PC-9 (cell line): Measurements from ENCODE around the gene PKP3.

ENCODE experiments used
- EZH2 ChIP-seq: fragments of 200-600 bp; sonication (generic); IDR thresholded peaks from 2 replicates; pipeline ENCODE4 v1.8.0; 2017; ENCODE audit warnings: antibody characterized with exemption, low read depth
- TF ChIP-seq, protein P1 (sequence below): fragments of 200-600 bp; sonication (generic); conservative IDR thresholded peaks from 2 replicates; pipeline ENCODE4 v1.6.1; 2017; ENCODE audit warnings: mixed run types, antibody characterized with exemption, mild to moderate bottlenecking, moderate library complexity

GRCh38 chr11:438101-438844 is 44.3 kb downstream of the PKP3 start:
- TF ChIP-seq, protein P1, sequence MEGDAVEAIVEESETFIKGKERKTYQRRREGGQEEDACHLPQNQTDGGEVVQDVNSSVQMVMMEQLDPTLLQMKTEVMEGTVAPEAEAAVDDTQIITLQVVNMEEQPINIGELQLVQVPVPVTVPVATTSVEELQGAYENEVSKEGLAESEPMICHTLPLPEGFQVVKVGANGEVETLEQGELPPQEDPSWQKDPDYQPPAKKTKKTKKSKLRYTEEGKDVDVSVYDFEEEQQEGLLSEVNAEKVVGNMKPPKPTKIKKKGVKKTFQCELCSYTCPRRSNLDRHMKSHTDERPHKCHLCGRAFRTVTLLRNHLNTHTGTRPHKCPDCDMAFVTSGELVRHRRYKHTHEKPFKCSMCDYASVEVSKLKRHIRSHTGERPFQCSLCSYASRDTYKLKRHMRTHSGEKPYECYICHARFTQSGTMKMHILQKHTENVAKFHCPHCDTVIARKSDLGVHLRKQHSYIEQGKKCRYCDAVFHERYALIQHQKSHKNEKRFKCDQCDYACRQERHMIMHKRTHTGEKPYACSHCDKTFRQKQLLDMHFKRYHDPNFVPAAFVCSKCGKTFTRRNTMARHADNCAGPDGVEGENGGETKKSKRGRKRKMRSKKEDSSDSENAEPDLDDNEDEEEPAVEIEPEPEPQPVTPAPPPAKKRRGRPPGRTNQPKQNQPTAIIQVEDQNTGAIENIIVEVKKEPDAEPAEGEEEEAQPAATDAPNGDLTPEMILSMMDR, result no peak
- TF ChIP-seq EZH2, result no peak
